HepG2 (cell line): ENCODE data around the gene TNNI2. TPM values are rescaled to one million over a fixed set of nuclear protein-coding genes. Genes with fewer than 3 reads are reported as not detected.

Experiments used
- CHD4 ChIP-seq: fragments of 200-600 bp; sonication (generic); IDR thresholded peaks from 2 replicates; pipeline ENCODE4 v1.7.0; 2017; ENCODE audit warnings: mild to moderate bottlenecking, low read length, borderline replicate concordance
- GFI1 ChIP-seq: sonication (generic); formaldehyde crosslinking; IDR thresholded peaks from 2 replicates; pipeline ENCODE4 v1.5.0; 2020; ENCODE audit warnings: missing genetic modification reagents, mild to moderate bottlenecking, borderline replicate concordance
- HOXA7 ChIP-seq: sonication (generic); formaldehyde crosslinking; IDR thresholded peaks from 2 replicates; pipeline ENCODE4 v1.8.1; 2022; ENCODE audit warnings: mild to moderate bottlenecking, missing genetic modification reagents, moderate library complexity
- IRX3 ChIP-seq: sonication (generic); formaldehyde crosslinking; IDR thresholded peaks from 2 replicates; pipeline ENCODE4 v1.8.1; 2023; ENCODE audit warnings: mild to moderate bottlenecking, low read depth, missing genetic modification reagents, borderline replicate concordance
- KLF12 ChIP-seq: sonication (generic); formaldehyde crosslinking; IDR thresholded peaks from 2 replicates; pipeline ENCODE4 v1.4.0; 2020; ENCODE audit warnings: missing genetic modification reagents, borderline replicate concordance
- KLF9 ChIP-seq: IDR thresholded peaks from 2 replicates; pipeline ENCODE4 v1.6.1; 2016; ENCODE audit warnings: low read depth
- LCORL ChIP-seq, 2 experiments: fragments of 450-650 bp in 1 of 2; sonication (generic) in 1 of 2; formaldehyde crosslinking in 1 of 2; IDR thresholded peaks; 2 replicates each; pipeline versions ENCODE4 v1.5.0 to v1.6.1; 2017 to 2020; ENCODE audit warnings: antibody characterized with exemption in 1 of 2, missing genetic modification reagents in 1 of 2
- MTA1 ChIP-seq: sonication (generic); formaldehyde crosslinking; IDR thresholded peaks from 2 replicates; pipeline ENCODE4 v1.4.0; 2020; ENCODE audit warnings: missing genetic modification reagents, mild to moderate bottlenecking, borderline replicate concordance
- NFE2L1 ChIP-seq: sonication (generic); formaldehyde crosslinking; IDR thresholded peaks from 2 replicates; pipeline ENCODE4 v1.4.0; 2020; ENCODE audit warnings: missing genetic modification reagents, mild to moderate bottlenecking, borderline replicate concordance
- NKX3-1 ChIP-seq: sonication (generic); formaldehyde crosslinking; IDR thresholded peaks from 2 replicates; pipeline ENCODE4 v1.5.0; 2020; ENCODE audit warnings: missing genetic modification reagents
- NR1H2 ChIP-seq: sonication (generic); formaldehyde crosslinking; IDR thresholded peaks from 2 replicates; pipeline ENCODE4 v1.8.1; 2022; ENCODE audit warnings: low read depth, missing genetic modification reagents, borderline replicate concordance
- PAWR ChIP-seq: sonication (generic); formaldehyde crosslinking; IDR thresholded peaks from 2 replicates; pipeline ENCODE4 v1.4.0; 2020; ENCODE audit warnings: missing genetic modification reagents, mild to moderate bottlenecking, borderline replicate concordance
- SETDB1 ChIP-seq: sonication (generic); formaldehyde crosslinking; IDR thresholded peaks from 2 replicates; pipeline ENCODE4 v1.5.1; 2020; ENCODE audit warnings: missing genetic modification reagents, mild to moderate bottlenecking, borderline replicate concordance
- SMARCE1 ChIP-seq: fragments of 450-650 bp; IDR thresholded peaks from 2 replicates; pipeline ENCODE4 v1.6.1; 2017; ENCODE audit warnings: borderline replicate concordance
- TCF12 ChIP-seq, 2 experiments: fragments of 450-650 bp in 1 of 2; sonication (generic) in 1 of 2; formaldehyde crosslinking in 1 of 2; IDR thresholded peaks; 2 replicates each; pipeline versions ENCODE4 v1.6.1 to v1.8.0; 2017 to 2022; ENCODE audit warnings: antibody characterized with exemption in 1 of 2, mild to moderate bottlenecking in 1 of 2, missing genetic modification reagents in 1 of 2, moderate library complexity in 1 of 2
- ZBTB8A ChIP-seq: sonication (generic); formaldehyde crosslinking; IDR thresholded peaks from 2 replicates; pipeline ENCODE4 v1.4.0; 2020; ENCODE audit warnings: mild to moderate bottlenecking, low read depth, missing genetic modification reagents, borderline replicate concordance
- ZNF224 ChIP-seq: sonication (generic); formaldehyde crosslinking; IDR thresholded peaks from 2 replicates; pipeline ENCODE4 v1.5.0; 2020; ENCODE audit warnings: mild to moderate bottlenecking, missing genetic modification reagents
- ZNF274 ChIP-seq: sonication (generic); formaldehyde crosslinking; IDR thresholded peaks from 2 replicates; pipeline ENCODE4 v1.5.1; 2020; ENCODE audit warnings: mild to moderate bottlenecking, missing genetic modification reagents
- ZNF350 ChIP-seq: sonication (generic); formaldehyde crosslinking; IDR thresholded peaks from 2 replicates; pipeline ENCODE4 v1.4.0; 2020; ENCODE audit warnings: mild to moderate bottlenecking, low read depth, missing genetic modification reagents, borderline replicate concordance
- ZNF674 ChIP-seq: sonication (generic); formaldehyde crosslinking; IDR thresholded peaks from 2 replicates; pipeline ENCODE4 v1.5.0; 2020; ENCODE audit warnings: low read depth, mild to moderate bottlenecking, missing genetic modification reagents
- ZNF816 ChIP-seq: sonication (generic); formaldehyde crosslinking; IDR thresholded peaks from 2 replicates; pipeline ENCODE4 v1.8.0; 2022; ENCODE audit warnings: missing genetic modification reagents, mild to moderate bottlenecking, borderline replicate concordance
- ZSCAN22 ChIP-seq: sonication (generic); formaldehyde crosslinking; IDR thresholded peaks from 2 replicates; pipeline ENCODE4 v1.4.0; 2020; ENCODE audit warnings: mild to moderate bottlenecking, missing genetic modification reagents
- polyA plus RNA-seq, 8 experiments: library from polyadenylated mRNA; depleted of rRNA in 3 of 8; stranded (reverse) in 7 of 8; unstranded in 1 of 8; fragments of >200 nt; fragmentation: Illumina TruSeq in 4 of 8; extraction: Trizol in 4 of 8; gene quantifications; 2 replicates each; pipeline versions ENCODE4 v1.2.1 to v1.2.3, GENCODE V29; 2011 to 2016; ENCODE audit warnings: low read depth in 4 of 8, missing spikeins in 1 of 8, mixed read lengths in 1 of 8; ENCODE audit not compliant: insufficient read depth in 1 of 8
- total RNA-seq, 5 experiments: library from RNA; depleted of rRNA; stranded (reverse); fragments of >200 nt; fragmentation: Illumina TruSeq; extraction: Trizol; gene quantifications; 2 replicates each; pipeline ENCODE4 v1.2.3, GENCODE V29; 2016; ENCODE audit warnings: low read depth in 1 of 5
- TF ChIP-seq, protein P1 (sequence below): sonication (generic); formaldehyde crosslinking; IDR thresholded peaks from 2 replicates; pipeline ENCODE4 v1.5.1; 2020; ENCODE audit warnings: missing genetic modification reagents, mild to moderate bottlenecking, borderline replicate concordance
- TF ChIP-seq, protein P2 (sequence below): sonication (generic); formaldehyde crosslinking; IDR thresholded peaks from 2 replicates; pipeline ENCODE4 v1.4.0; 2020; ENCODE audit warnings: missing genetic modification reagents; ENCODE audit errors: not compliant biosample characterization
- TF ChIP-seq, protein P3 (sequence below): sonication (generic); formaldehyde crosslinking; IDR thresholded peaks from 2 replicates; pipeline ENCODE4 v1.8.1; 2023; ENCODE audit warnings: missing genetic modification reagents, inconsistent platforms, borderline replicate concordance

Gene TNNI2
- total and polyA plus RNA-seq, 2 of the 13 experiments (the other 11 are each of a cell fraction or from before 2014, with no cell fraction given), result 7.2 to 12.0 TPM

DNA sequence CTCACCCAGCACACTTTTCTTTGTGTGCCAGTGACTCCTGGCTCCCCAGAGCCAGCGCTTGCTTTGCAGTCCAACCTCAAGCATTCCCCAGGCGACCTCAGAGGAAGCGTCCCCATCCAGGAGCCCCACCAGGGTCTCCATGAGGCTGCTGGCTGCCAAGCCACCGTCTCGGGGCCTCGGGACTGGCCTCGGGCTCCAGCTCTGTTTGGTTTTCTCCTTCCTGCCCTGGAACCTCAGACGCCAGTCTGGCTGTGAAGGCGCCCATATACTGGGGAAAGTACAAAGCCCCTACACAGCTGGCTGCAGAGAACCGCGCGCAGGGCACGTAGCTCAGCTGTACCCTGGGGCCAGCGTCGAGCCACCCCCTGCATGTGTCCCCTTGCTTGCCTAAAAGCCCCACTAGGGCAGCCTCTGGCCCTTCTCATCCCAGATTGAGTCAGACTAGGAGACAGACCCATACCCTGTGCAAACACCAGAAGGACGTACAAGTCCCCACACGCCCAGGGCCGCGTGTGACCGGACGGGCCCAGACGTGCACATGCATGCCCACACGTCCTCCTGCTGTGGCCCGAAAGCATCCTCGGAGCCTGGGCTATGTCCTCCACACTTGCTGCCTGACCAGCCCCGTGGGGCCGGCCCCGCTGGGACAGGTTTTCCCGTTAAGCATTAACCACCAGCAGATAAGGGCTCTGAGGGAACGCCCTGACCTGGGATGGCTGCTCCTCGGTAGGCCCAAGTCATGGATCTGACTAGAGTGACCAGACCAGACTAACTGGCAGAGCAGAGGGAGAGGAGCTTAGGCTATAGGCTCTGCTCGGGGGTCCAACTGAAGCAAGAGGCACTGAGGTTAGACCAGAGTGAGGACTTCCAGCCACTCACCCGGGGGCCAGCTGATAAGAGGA, 8.2 kb upstream of the TNNI2 start (continued):
- TF ChIP-seq, protein P1, sequence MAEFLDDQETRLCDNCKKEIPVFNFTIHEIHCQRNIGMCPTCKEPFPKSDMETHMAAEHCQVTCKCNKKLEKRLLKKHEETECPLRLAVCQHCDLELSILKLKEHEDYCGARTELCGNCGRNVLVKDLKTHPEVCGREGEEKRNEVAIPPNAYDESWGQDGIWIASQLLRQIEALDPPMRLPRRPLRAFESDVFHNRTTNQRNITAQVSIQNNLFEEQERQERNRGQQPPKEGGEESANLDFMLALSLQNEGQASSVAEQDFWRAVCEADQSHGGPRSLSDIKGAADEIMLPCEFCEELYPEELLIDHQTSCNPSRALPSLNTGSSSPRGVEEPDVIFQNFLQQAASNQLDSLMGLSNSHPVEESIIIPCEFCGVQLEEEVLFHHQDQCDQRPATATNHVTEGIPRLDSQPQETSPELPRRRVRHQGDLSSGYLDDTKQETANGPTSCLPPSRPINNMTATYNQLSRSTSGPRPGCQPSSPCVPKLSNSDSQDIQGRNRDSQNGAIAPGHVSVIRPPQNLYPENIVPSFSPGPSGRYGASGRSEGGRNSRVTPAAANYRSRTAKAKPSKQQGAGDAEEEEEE (CRISPR knock-in tag), result 0 out of 2 replicates have a peak, but pooled peaks have one; percentile 2
- TF ChIP-seq MTA1 (CRISPR knock-in tag) (peak; percentile 86; the same call in 1 of the 2 replicates), NKX3-1 (CRISPR knock-in tag) (peak; percentile 79; the same call in 1 of the 2 replicates), HOXA7 (CRISPR knock-in tag) (no peak), SETDB1 (CRISPR knock-in tag) (no peak), IRX3 (peak; percentile 27; the same call in 1 of the 2 replicates), ZNF816 (no peak), NR1H2 (CRISPR knock-in tag) (no peak), ZBTB8A (CRISPR knock-in tag) (no peak), ZNF674 (CRISPR knock-in tag) (no peak), KLF9 (CRISPR knock-in tag) (no peak; the same call in 1 of the 2 replicates), GFI1 (CRISPR knock-in tag) (peak; percentile 84; the same call in 1 of the 2 replicates), ZNF274 (peak; percentile 75; the same call in 1 of the 2 replicates), KLF12 (CRISPR knock-in tag) (peak; percentile 84; the same call in 1 of the 2 replicates), ZNF350 (peak; percentile 57), ZSCAN22 (CRISPR knock-in tag) (no peak), ZNF224 (CRISPR knock-in tag) (0 out of 2 replicates have a peak, but pooled peaks have one; percentile 43), TCF12 (IDR thresholded peaks at IDR 0.05) (no peak), TCF12 (CRISPR knock-in tag; IDR thresholded peaks at IDR 0.05) (0 out of 2 replicates have a peak, but pooled peaks have one; percentile 40), SMARCE1 (no peak), CHD4 (peak; percentile 85; the same call in 1 of the 2 replicates), PAWR (CRISPR knock-in tag) (no peak), LCORL (IDR thresholded peaks at IDR 0.05) (no peak), LCORL (CRISPR knock-in tag; IDR thresholded peaks at IDR 0.05) (peak; percentile 97), NFE2L1 (CRISPR knock-in tag) (no peak)
- TF ChIP-seq, protein P2, sequence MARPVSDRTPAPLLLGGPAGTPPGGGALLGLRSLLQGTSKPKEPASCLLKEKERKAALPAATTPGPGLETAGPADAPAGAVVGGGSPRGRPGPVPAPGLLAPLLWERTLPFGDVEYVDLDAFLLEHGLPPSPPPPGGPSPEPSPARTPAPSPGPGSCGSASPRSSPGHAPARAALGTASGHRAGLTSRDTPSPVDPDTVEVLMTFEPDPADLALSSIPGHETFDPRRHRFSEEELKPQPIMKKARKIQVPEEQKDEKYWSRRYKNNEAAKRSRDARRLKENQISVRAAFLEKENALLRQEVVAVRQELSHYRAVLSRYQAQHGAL (CRISPR knock-in tag), result no peak
- TF ChIP-seq, protein P3, sequence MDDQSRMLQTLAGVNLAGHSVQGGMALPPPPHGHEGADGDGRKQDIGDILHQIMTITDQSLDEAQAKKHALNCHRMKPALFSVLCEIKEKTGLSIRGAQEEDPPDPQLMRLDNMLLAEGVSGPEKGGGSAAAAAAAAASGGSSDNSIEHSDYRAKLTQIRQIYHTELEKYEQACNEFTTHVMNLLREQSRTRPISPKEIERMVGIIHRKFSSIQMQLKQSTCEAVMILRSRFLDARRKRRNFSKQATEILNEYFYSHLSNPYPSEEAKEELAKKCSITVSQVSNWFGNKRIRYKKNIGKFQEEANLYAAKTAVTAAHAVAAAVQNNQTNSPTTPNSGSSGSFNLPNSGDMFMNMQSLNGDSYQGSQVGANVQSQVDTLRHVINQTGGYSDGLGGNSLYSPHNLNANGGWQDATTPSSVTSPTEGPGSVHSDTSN, result no peak
